HepG2 (cell line): ENCODE measurements around the gene YIF1A. TPM values are rescaled to one million over a fixed set of nuclear protein-coding genes. Genes with fewer than 3 reads are reported as not detected.
A peak's percentile ranks its signal among the peaks of the same experiment; 100 is the strongest.

Experiments used
- ATF7-NPFF ChIP-seq: sonication (generic); formaldehyde crosslinking; IDR thresholded peaks from 2 replicates; pipeline ENCODE4 v1.8.1; 2023; ENCODE audit warnings: mild to moderate bottlenecking, low read depth, missing genetic modification reagents, moderate library complexity
- BRD4 ChIP-seq: sonication (generic); formaldehyde crosslinking; IDR thresholded peaks from 2 replicates; pipeline ENCODE4 v1.4.0; 2020; ENCODE audit warnings: missing genetic modification reagents
- NFE2 ChIP-seq: sonication (generic); formaldehyde crosslinking; IDR thresholded peaks from 2 replicates; pipeline ENCODE4 v1.4.0; 2020; ENCODE audit warnings: missing genetic modification reagents
- NFYB ChIP-seq: sonication (generic); formaldehyde crosslinking; IDR thresholded peaks from 2 replicates; pipeline ENCODE4 v1.4.0; 2020; ENCODE audit warnings: missing genetic modification reagents
- NKX3-1 ChIP-seq: sonication (generic); formaldehyde crosslinking; IDR thresholded peaks from 2 replicates; pipeline ENCODE4 v1.5.0; 2020; ENCODE audit warnings: missing genetic modification reagents
- PHF8 ChIP-seq: sonication (generic); formaldehyde crosslinking; IDR thresholded peaks from 2 replicates; pipeline ENCODE4 v1.5.0; 2020; ENCODE audit warnings: missing genetic modification reagents
- RFX3 ChIP-seq: IDR thresholded peaks from 2 replicates; pipeline ENCODE4 v1.6.1; 2016; ENCODE audit warnings: missing biosample characterization, missing genetic modification reagents
- RXRB ChIP-seq: IDR thresholded peaks from 2 replicates; pipeline ENCODE4 v1.6.1; 2016; ENCODE audit warnings: borderline replicate concordance, missing genetic modification reagents, missing compliant biosample characterization
- SMAD3 ChIP-seq: sonication (generic); formaldehyde crosslinking; IDR thresholded peaks from 2 replicates; pipeline ENCODE4 v1.4.0; 2020; ENCODE audit warnings: missing genetic modification reagents
- ZBTB7B ChIP-seq: sonication (generic); formaldehyde crosslinking; IDR thresholded peaks from 2 replicates; pipeline ENCODE4 v1.4.0; 2020; ENCODE audit warnings: missing genetic modification reagents
- ZFP82 ChIP-seq: sonication (generic); formaldehyde crosslinking; IDR thresholded peaks from 2 replicates; pipeline ENCODE4 v1.5.1; 2020; ENCODE audit warnings: mild to moderate bottlenecking, missing genetic modification reagents, borderline replicate concordance
- ZFY ChIP-seq: sonication (generic); formaldehyde crosslinking; IDR thresholded peaks from 2 replicates; pipeline ENCODE4 v1.4.0; 2020; ENCODE audit warnings: missing genetic modification reagents
- ZNF260 ChIP-seq: sonication (generic); formaldehyde crosslinking; IDR thresholded peaks from 2 replicates; pipeline ENCODE4 v1.4.0; 2020; ENCODE audit warnings: missing genetic modification reagents, low read depth, mild to moderate bottlenecking, borderline replicate concordance
- polyA plus RNA-seq, 8 experiments: library from polyadenylated mRNA; depleted of rRNA in 3 of 8; stranded (reverse) in 7 of 8; unstranded in 1 of 8; fragments of >200 nt; fragmentation: Illumina TruSeq in 4 of 8; extraction: Trizol in 4 of 8; gene quantifications; 2 replicates each; pipeline versions ENCODE4 v1.2.1 to v1.2.3, GENCODE V29; 2011 to 2016; ENCODE audit warnings: low read depth in 4 of 8, missing spikeins in 1 of 8, mixed read lengths in 1 of 8; ENCODE audit not compliant: insufficient read depth in 1 of 8
- total RNA-seq, 5 experiments: library from RNA; depleted of rRNA; stranded (reverse); fragments of >200 nt; fragmentation: Illumina TruSeq; extraction: Trizol; gene quantifications; 2 replicates each; pipeline ENCODE4 v1.2.3, GENCODE V29; 2016; ENCODE audit warnings: low read depth in 1 of 5
- TF ChIP-seq, protein P1 (sequence below): sonication (generic); formaldehyde crosslinking; IDR thresholded peaks from 2 replicates; pipeline ENCODE4 v1.5.1; 2020; ENCODE audit warnings: missing genetic modification reagents, mild to moderate bottlenecking, borderline replicate concordance
- TF ChIP-seq, protein P2 (sequence below), 2 experiments: fragments of 450-650 bp in 1 of 2; sonication (generic) in 1 of 2; formaldehyde crosslinking; IDR thresholded peaks; 2 replicates each; pipeline versions ENCODE4 v1.5.0 to v1.8.0; 2020 to 2022; ENCODE audit warnings: mild to moderate bottlenecking in 1 of 2, missing genetic modification reagents in 1 of 2
- TF ChIP-seq, protein P3 (sequence below): sonication (generic); formaldehyde crosslinking; IDR thresholded peaks from 2 replicates; pipeline ENCODE4 v1.9.0; 2021; ENCODE audit warnings: missing genetic modification reagents, borderline replicate concordance
- TF ChIP-seq, protein P4 (sequence below), 2 experiments: sonication (generic) in 1 of 2; formaldehyde crosslinking in 1 of 2; IDR thresholded peaks; 2 replicates each; pipeline versions ENCODE4 v1.4.0 to v1.6.1; 2016 to 2020; ENCODE audit warnings: borderline replicate concordance in 1 of 2, low read depth in 1 of 2, mild to moderate bottlenecking in 1 of 2, missing genetic modification reagents in 1 of 2

The YIF1A gene
- total and polyA plus RNA-seq, 2 of the 13 experiments (the other 11 are each of a cell fraction or from before 2014, with no cell fraction given): 133 to 145 TPM

DNA sequence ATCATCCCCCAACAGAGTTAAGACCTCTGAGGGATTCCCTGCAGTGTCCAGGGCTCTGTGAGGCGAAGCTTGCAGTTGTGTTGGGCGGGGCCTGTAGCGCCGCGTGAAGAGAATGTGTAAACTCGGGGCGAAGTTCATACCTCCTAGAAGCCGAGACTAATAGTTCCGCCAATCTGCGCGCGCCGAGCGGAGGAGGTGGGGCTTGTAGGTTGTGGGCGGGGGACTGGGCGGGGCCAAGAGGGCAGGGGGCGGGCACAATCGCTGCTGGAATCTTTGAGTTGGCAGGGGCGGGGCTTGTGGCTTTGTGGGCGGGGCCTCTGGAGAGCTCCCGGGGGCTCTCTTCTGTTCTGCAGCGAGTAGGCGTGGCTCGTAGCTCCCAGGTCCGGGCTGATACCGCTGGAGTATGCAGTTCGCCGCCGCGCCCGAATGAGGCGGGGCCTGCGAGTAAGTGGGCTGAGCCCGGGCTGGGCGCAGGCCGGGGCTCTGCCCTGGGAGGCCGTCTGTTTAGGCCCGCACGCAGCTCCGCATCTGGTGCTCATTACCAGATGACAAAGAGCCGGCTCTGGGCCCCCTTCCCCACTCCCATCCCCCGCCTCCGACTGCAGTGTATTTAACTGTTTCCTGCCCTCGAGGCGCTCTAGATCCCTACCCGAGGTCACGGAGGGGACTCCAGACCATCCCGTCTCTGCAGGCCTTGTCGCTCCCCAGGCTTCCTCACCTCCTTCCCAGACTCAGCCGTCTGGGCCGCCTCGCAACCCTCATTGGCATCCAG is 23.8 kb upstream of the YIF1A start (continued):
- TF ChIP-seq BRD4 (CRISPR knock-in tag) (peak; percentile 25; the same call in 1 of the 2 replicates), SMAD3 (CRISPR knock-in tag) (0 out of 2 replicates have a peak, but pooled peaks have one; percentile 16), RXRB (CRISPR knock-in tag) (0 out of 2 replicates have a peak, but pooled peaks have one; percentile 7), RFX3 (CRISPR knock-in tag) (no peak), ZBTB7B (CRISPR knock-in tag) (no peak; the same call in 1 of the 2 replicates), PHF8 (peak; percentile 73), ZFY (CRISPR knock-in tag) (peak; percentile 82), NFE2 (CRISPR knock-in tag) (no peak), ZFP82 (CRISPR knock-in tag) (peak; percentile 87; the same call in 1 of the 2 replicates), NKX3-1 (CRISPR knock-in tag) (no peak), ZNF260 (CRISPR knock-in tag) (no peak), NFYB (CRISPR knock-in tag) (no peak), ATF7-NPFF (CRISPR knock-in tag) (0 out of 2 replicates have a peak, but pooled peaks have one; percentile 20)
- TF ChIP-seq, protein P1, sequence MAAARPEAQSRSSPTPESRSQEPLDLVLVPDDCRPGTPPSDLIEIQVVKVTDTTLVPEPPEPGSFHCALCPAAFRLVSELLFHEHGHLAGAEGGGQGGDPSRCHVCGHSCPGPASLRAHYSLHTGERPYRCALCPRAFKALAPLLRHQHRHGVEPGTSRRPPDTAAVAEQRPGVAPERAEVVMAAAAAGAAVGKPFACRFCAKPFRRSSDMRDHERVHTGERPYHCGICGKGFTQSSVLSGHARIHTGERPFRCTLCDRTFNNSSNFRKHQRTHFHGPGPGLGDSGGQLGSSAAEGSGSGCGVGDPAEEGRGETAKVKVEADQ: no peak
- TF ChIP-seq, protein P2, sequence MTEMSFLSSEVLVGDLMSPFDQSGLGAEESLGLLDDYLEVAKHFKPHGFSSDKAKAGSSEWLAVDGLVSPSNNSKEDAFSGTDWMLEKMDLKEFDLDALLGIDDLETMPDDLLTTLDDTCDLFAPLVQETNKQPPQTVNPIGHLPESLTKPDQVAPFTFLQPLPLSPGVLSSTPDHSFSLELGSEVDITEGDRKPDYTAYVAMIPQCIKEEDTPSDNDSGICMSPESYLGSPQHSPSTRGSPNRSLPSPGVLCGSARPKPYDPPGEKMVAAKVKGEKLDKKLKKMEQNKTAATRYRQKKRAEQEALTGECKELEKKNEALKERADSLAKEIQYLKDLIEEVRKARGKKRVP (CRISPR knock-in tag; IDR thresholded peaks at IDR 0.05): 0 out of 4 replicates have a peak, but pooled peaks of 1 of the 2 experiments have one; percentile 4
- TF ChIP-seq, protein P3, sequence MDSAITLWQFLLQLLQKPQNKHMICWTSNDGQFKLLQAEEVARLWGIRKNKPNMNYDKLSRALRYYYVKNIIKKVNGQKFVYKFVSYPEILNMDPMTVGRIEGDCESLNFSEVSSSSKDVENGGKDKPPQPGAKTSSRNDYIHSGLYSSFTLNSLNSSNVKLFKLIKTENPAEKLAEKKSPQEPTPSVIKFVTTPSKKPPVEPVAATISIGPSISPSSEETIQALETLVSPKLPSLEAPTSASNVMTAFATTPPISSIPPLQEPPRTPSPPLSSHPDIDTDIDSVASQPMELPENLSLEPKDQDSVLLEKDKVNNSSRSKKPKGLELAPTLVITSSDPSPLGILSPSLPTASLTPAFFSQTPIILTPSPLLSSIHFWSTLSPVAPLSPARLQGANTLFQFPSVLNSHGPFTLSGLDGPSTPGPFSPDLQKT: no peak
- TF ChIP-seq, protein P4, sequence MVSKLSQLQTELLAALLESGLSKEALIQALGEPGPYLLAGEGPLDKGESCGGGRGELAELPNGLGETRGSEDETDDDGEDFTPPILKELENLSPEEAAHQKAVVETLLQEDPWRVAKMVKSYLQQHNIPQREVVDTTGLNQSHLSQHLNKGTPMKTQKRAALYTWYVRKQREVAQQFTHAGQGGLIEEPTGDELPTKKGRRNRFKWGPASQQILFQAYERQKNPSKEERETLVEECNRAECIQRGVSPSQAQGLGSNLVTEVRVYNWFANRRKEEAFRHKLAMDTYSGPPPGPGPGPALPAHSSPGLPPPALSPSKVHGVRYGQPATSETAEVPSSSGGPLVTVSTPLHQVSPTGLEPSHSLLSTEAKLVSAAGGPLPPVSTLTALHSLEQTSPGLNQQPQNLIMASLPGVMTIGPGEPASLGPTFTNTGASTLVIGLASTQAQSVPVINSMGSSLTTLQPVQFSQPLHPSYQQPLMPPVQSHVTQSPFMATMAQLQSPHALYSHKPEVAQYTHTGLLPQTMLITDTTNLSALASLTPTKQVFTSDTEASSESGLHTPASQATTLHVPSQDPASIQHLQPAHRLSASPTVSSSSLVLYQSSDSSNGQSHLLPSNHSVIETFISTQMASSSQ (IDR thresholded peaks at IDR 0.05; ENCODE audit: low read depth): no peak
- TF ChIP-seq, protein P4 (CRISPR knock-in tag; IDR thresholded peaks at IDR 0.05; ENCODE audit: borderline replicate concordance): peak; percentile 33; the same call in 1 of the 2 replicates
